IgD-negative memory B cell (primary cell): ENCODE data around the gene CNST. TPM values are rescaled to one million over a fixed set of nuclear protein-coding genes. Genes with fewer than 3 reads are reported as not detected.
A peak's percentile ranks its signal among the peaks of the same experiment; 100 is the strongest.
"Not testable (repeated sequence)": the region's sequence is repeated elsewhere in the genome, so short reads cannot be mapped to it uniquely, and the experiment has no call there.

ENCODE experiments used
- H3K27ac Mint-ChIP-seq, 3 donors: one replicate each; pipeline ENCODE4 v1.8.0; 2020 to 2022; ENCODE audit warnings: mild to moderate bottlenecking in 3 of 3, mixed read lengths in 3 of 3, moderate library complexity in 1 of 3
- H3K27me3 Mint-ChIP-seq: one replicate; pipeline ENCODE4 v1.8.0; 2021; ENCODE audit warnings: mixed read lengths
- H3K36me3 Mint-ChIP-seq: one replicate; pipeline ENCODE4 v1.8.0; 2020; ENCODE audit warnings: mild to moderate bottlenecking, mixed read lengths
- H3K4me1 Mint-ChIP-seq, 3 donors: one replicate each; pipeline ENCODE4 v1.8.0; 2020 to 2022; ENCODE audit warnings: mixed read lengths in 3 of 3, mild to moderate bottlenecking in 1 of 3
- H3K4me3 Mint-ChIP-seq, 4 donors: one replicate each; pipeline ENCODE4 v1.8.0; 2020 to 2022; ENCODE audit warnings: mild to moderate bottlenecking in 4 of 4, mixed read lengths in 4 of 4, moderate library complexity in 3 of 4
- H3K9me3 Mint-ChIP-seq, 3 donors: one replicate each; pipeline ENCODE4 v1.8.0; 2020 to 2021; ENCODE audit warnings: mixed read lengths in 3 of 3, mild to moderate bottlenecking in 1 of 3
- polyA plus RNA-seq: library from polyadenylated mRNA; unstranded; fragments of 300-500 nt; fragmentation: Illumina TruSeq; gene quantifications from one replicate; pipeline ENCODE4 v1.2.3, GENCODE V29; 2021

Gene CNST
- polyA plus RNA-seq, 1 donor from 2014 or later = 51.6 TPM

- no peaks in the 10 kb centered on the region for H3K27me3 Mint-ChIP-seq
- H3K4me1 Mint-ChIP-seq = peaks cover 47 to 49% (median 48%) of the 10 kb centered on the region in 3 donors
- peaks cover 4% of the 10 kb centered on the region for H3K36me3 Mint-ChIP-seq
- H3K9me3 Mint-ChIP-seq = peaks cover 0 to 1% (median 0%) of the 10 kb centered on the region in 3 donors
- H3K4me3 Mint-ChIP-seq = peak overlapping the region; percentile 79 to 92 (median 86)
- H3K27ac Mint-ChIP-seq = peak overlapping the region; percentile 91 to 96 (median 95)
Measured at GRCh38 chr1:246569248-246570238, 3.3 kb downstream of the CNST start.

DNA sequence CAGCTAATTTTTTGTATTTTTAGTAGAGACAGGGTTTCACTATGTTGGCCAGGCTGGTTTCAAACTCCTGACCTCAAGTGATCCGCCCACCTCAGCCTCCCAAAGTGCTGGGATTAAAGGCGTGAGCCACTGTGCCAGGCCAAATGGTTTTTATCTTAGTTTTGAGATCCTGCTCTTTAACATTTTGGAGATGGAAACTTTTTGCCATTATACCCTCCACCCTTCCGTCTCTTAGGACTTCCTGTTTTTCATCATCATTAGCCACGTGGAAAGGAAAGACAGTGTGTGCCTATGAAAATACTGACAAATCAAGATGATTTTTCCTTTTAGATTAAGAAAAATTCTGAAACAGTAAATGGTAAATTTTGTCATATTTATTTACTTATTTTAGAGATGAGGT lies 5.1 kb downstream of the CNST start:
- not testable (repeated sequence) for H3K9me3 Mint-ChIP-seq, H3K27me3 Mint-ChIP-seq, H3K36me3 Mint-ChIP-seq
- Mint-ChIP-seq H3K4me1 (peaks cover 43 to 46% (median 44%) of the 10 kb centered on the region in 3 donors), H3K4me3 (peak overlapping the region; percentile 38 to 88 (median 64)), H3K27ac (peak overlapping the region; percentile 36 to 96 (median 95))

DNA sequence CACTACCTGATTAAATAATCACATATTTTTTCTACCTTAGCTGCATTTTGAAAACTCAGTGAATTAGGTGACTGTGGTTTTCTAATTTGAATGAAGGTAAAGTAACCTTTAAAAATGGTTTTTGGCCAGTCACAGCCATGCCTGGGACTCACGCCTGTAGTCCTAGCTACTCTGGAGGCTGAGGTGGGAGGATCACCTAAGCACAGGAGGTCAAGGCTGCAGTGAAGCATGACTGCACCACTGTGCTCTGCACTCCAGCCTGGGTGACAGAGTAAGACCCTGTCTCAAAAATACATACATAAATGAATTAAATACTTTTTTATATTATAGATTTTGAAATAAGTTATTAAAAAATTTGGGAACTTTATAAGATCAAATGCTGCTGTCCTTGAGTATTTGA lies 5.7 kb downstream of the CNST start:
- H3K4me3 Mint-ChIP-seq = peak overlapping the region in 1 of 4 donors; percentile 88
- peaks cover 7% of the 10 kb centered on the region for H3K36me3 Mint-ChIP-seq
- H3K27ac Mint-ChIP-seq = peak overlapping the region in 1 of 3 donors; percentile 96
- H3K4me1 Mint-ChIP-seq = peaks cover 43 to 46% (median 46%) of the 10 kb centered on the region in 3 donors
- peaks cover 0 to 1% (median 0%) of the 10 kb centered on the region in 3 donors for H3K9me3 Mint-ChIP-seq
- no peaks in the 10 kb centered on the region for H3K27me3 Mint-ChIP-seq

DNA sequence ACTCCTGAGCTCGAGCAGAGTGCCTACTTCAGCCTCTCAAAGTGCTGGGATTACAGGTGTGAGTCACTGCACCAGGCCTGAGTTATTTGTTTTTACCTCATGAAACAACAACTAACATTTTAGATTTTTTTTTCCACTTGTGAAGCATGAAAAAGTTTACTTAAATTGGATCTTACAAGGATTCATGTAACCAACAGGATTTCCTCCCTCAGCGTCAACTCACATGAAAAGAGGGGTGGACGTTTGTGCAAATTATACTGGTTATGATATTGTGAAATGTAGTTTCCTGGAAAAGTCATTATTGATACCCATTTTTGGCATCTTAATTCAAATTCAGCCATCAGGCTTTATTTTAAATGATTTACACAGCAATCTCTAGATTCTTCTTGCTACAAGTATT lies 6.5 kb downstream of the CNST start:
- peak overlapping the region; percentile 20 to 59 (median 55) for H3K27ac Mint-ChIP-seq
- H3K9me3 Mint-ChIP-seq = peaks cover 0 to 1% (median 0%) of the 10 kb centered on the region in 3 donors
- H3K27me3 Mint-ChIP-seq = no peaks in the 10 kb centered on the region
- H3K36me3 Mint-ChIP-seq = peaks cover 7% of the 10 kb centered on the region
- peak overlapping the region in 2 of 4 donors; percentile 65 to 75 for H3K4me3 Mint-ChIP-seq
- peaks cover 42 to 49% (median 45%) of the 10 kb centered on the region in 3 donors for H3K4me1 Mint-ChIP-seq

- Mint-ChIP-seq H3K4me3 (peak overlapping the region in 1 of 4 donors; percentile 75), H3K9me3 (peaks cover 0 to 1% (median 0%) of the 10 kb centered on the region in 3 donors), H3K27me3 (no peaks in the 10 kb centered on the region), H3K27ac (peak overlapping the region in 2 of 3 donors; percentile 55 to 59), H3K4me1 (peaks cover 43 to 48% (median 46%) of the 10 kb centered on the region in 3 donors), H3K36me3 (peaks cover 7% of the 10 kb centered on the region)
Measured at GRCh38 chr1:246573491-246573890, 7.2 kb downstream of the CNST start.

- Mint-ChIP-seq H3K27me3 (no peaks in the 10 kb centered on the region), H3K4me3 (peak overlapping the region in 1 of 4 donors; percentile 75), H3K4me1 (peaks cover 43 to 48% (median 45%) of the 10 kb centered on the region in 3 donors), H3K36me3 (peaks cover 6% of the 10 kb centered on the region), H3K9me3 (no peaks in the 10 kb centered on the region), H3K27ac (peak overlapping the region in 2 of 3 donors; percentile 77 to 94)
Measured at GRCh38 chr1:246576709-246577032, 10.4 kb downstream of the CNST start.

DNA sequence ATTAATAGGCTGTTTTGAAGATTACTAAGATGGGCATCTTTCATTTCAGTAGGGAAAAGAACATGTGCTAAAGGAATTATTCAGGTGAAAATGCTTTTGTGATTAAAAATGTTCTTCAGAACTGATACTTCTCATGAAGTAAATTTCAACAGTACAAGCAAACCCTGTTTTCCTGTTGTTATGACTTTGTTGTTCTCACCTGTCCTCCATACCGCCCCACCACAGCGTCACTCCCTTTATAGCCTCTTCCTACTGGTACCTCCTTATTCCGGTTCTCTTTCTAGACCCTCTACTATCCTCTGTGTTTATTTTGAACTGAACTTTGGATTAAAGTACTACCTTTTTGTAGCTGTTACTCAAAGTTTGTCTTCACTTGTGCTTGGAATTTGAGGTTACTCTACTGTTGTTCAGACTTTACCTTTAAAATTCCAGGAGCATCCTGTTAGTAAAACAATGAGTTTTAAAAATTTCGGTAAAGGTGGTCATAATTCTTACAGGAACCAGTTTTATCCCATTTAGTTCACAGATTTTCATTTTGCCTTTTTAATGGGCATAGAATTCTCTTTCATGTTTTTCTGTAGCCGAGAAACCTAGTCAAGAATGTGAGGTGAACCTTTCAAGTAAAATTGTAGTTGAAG lies 10.9 kb downstream of the CNST start:
- Mint-ChIP-seq H3K27me3 (no peaks in the 10 kb centered on the region), H3K36me3 (peaks cover 6% of the 10 kb centered on the region), H3K4me3 (peak overlapping the region in 2 of 4 donors; percentile 0 to 69), H3K4me1 (peaks cover 43 to 48% (median 45%) of the 10 kb centered on the region in 3 donors), H3K27ac (peak overlapping the region; percentile 77 to 94 (median 77)), H3K9me3 (no peaks in the 10 kb centered on the region)

- H3K27me3 Mint-ChIP-seq = no peaks in the 10 kb centered on the region
- peak overlapping the region in 1 of 3 donors; percentile 77 for H3K27ac Mint-ChIP-seq
- H3K4me1 Mint-ChIP-seq = peaks cover 45 to 50% (median 46%) of the 10 kb centered on the region in 3 donors
- no peaks in the 10 kb centered on the region for H3K9me3 Mint-ChIP-seq
- peaks cover 7% of the 10 kb centered on the region for H3K36me3 Mint-ChIP-seq
- H3K4me3 Mint-ChIP-seq = peak overlapping the region in 2 of 4 donors; percentile 2 to 69
Measured at GRCh38 chr1:246577720-246578106, 11.5 kb downstream of the CNST start.

- peak overlapping the region in 2 of 4 donors; percentile 44 to 81 for H3K4me3 Mint-ChIP-seq
- no peaks in the 10 kb centered on the region for H3K27me3 Mint-ChIP-seq
- peaks cover 8% of the 10 kb centered on the region for H3K36me3 Mint-ChIP-seq
- H3K4me1 Mint-ChIP-seq = peaks cover 38 to 51% (median 43%) of the 10 kb centered on the region in 3 donors
- no peaks in the 10 kb centered on the region for H3K9me3 Mint-ChIP-seq
- peak overlapping the region in 2 of 3 donors; percentile 3 to 31 for H3K27ac Mint-ChIP-seq
Measured at GRCh38 chr1:246579818-246580217, 13.6 kb downstream of the CNST start.

- Mint-ChIP-seq H3K27ac (no peak overlapping the region), H3K4me1 (peaks cover 34 to 47% (median 39%) of the 10 kb centered on the region in 3 donors), H3K27me3 (no peaks in the 10 kb centered on the region), H3K4me3 (peak overlapping the region in 1 of 4 donors; percentile 55), H3K36me3 (peaks cover 7% of the 10 kb centered on the region), H3K9me3 (no peaks in the 10 kb centered on the region)
Measured at GRCh38 chr1:246580497-246581370, 14.5 kb downstream of the CNST start.

- Mint-ChIP-seq H3K27ac (no peak overlapping the region), H3K4me1 (peaks cover 37 to 44% (median 39%) of the 10 kb centered on the region in 3 donors), H3K27me3 (no peaks in the 10 kb centered on the region), H3K9me3 (no peaks in the 10 kb centered on the region), H3K4me3 (no peak overlapping the region), H3K36me3 (peaks cover 5% of the 10 kb centered on the region)
Measured at GRCh38 chr1:246582301-246583055, 16.2 kb downstream of the CNST start.

DNA sequence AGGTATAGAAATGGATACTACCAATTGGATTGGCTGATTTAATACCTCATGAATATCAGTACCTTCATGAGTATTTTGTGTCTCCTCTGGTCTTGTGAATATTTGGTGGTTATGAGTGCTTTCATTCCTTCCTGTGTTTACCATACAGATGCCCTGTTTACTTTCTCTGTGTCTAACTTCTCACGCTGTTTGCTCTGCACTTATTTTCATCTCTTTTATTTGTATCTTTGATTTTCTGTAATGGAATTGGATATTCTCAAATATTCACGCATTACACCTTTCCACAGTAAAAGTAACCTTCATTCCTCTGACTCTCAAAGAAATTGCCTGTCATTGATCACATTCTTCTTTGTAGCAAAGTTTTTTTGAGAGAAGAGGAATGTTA lies 16.8 kb downstream of the CNST start:
- no peaks in the 10 kb centered on the region for H3K27me3 Mint-ChIP-seq
- peaks cover 5% of the 10 kb centered on the region for H3K36me3 Mint-ChIP-seq
- H3K27ac Mint-ChIP-seq = no peak overlapping the region
- no peak overlapping the region for H3K4me3 Mint-ChIP-seq
- peaks cover 37 to 44% (median 37%) of the 10 kb centered on the region in 3 donors for H3K4me1 Mint-ChIP-seq
- no peaks in the 10 kb centered on the region for H3K9me3 Mint-ChIP-seq

GRCh38 chr1:246583448-246584185 lies 17.4 kb downstream of the CNST start:
- Mint-ChIP-seq H3K36me3 (peaks cover 5% of the 10 kb centered on the region), H3K4me3 (no peak overlapping the region)

More at GRCh38 chr1:246583448-246584185, 17.4 kb downstream of the CNST start:
- Mint-ChIP-seq H3K27ac (no peak overlapping the region), H3K27me3 (no peaks in the 10 kb centered on the region), H3K9me3 (no peaks in the 10 kb centered on the region), H3K4me1 (peaks cover 33 to 42% (median 35%) of the 10 kb centered on the region in 3 donors)
